ENCODE measurements around the gene GINS2. TPM values are rescaled to one million over a fixed set of nuclear protein-coding genes. Genes with fewer than 3 reads are reported as not detected.

Gene GINS2
- total RNA-seq, 1 donor from 2014 or later: 9.1 TPM

- Mint-ChIP-seq H3K36me3 (ENCODE audit: low read depth, unreplicated experiment) (peaks cover 4% of the 10 kb centered on the region), H3K4me1 (ENCODE audit: unreplicated experiment) (peaks cover 13% of the 10 kb centered on the region), H3K27ac (ENCODE audit: unreplicated experiment) (no peak overlapping the region), H3K4me3 (ENCODE audit: unreplicated experiment) (no peak overlapping the region), H3K9me3 (ENCODE audit: unreplicated experiment) (no peaks in the 10 kb centered on the region), H3K27me3 (ENCODE audit: unreplicated experiment) (no peaks in the 10 kb centered on the region)
- no peak for TF ChIP-seq CTCF (IDR thresholded peaks at IDR 0.05; ENCODE audit: unreplicated experiment)
- DNase-seq (ENCODE audit: low spot score): no peak
These were observed 9.9 kb downstream of the GINS2 start for GRCh38 chr16:85678821-85679220.

GRCh38 chr16:85678016-85678415, 10.7 kb downstream of the GINS2 start:
- peaks cover 9% of the 10 kb centered on the region for H3K4me1 Mint-ChIP-seq (ENCODE audit: unreplicated experiment)
- no peak for TF ChIP-seq CTCF (IDR thresholded peaks at IDR 0.05; ENCODE audit: unreplicated experiment)
- H3K9me3 Mint-ChIP-seq (ENCODE audit: unreplicated experiment): no peaks in the 10 kb centered on the region
- peaks cover 4% of the 10 kb centered on the region for H3K36me3 Mint-ChIP-seq (ENCODE audit: low read depth, unreplicated experiment)
- H3K27ac Mint-ChIP-seq (ENCODE audit: unreplicated experiment): no peak overlapping the region
- DNase-seq (ENCODE audit: low spot score): no peak
- H3K27me3 Mint-ChIP-seq (ENCODE audit: unreplicated experiment): no peaks in the 10 kb centered on the region
- H3K4me3 Mint-ChIP-seq (ENCODE audit: unreplicated experiment): no peak overlapping the region

GRCh38 chr16:85677383-85677967, 11.3 kb downstream of the GINS2 start:
- Mint-ChIP-seq H3K4me3 (ENCODE audit: unreplicated experiment) (no peak overlapping the region), H3K36me3 (ENCODE audit: low read depth, unreplicated experiment) (peaks cover 4% of the 10 kb centered on the region), H3K27ac (ENCODE audit: unreplicated experiment) (no peak overlapping the region), H3K4me1 (ENCODE audit: unreplicated experiment) (peaks cover 9% of the 10 kb centered on the region), H3K9me3 (ENCODE audit: unreplicated experiment) (no peaks in the 10 kb centered on the region), H3K27me3 (ENCODE audit: unreplicated experiment) (no peaks in the 10 kb centered on the region)
- no peak for TF ChIP-seq CTCF (IDR thresholded peaks at IDR 0.05; ENCODE audit: unreplicated experiment)
- no peak for DNase-seq (ENCODE audit: low spot score)

GRCh38 chr16:85676466-85676865, 12.3 kb downstream of the GINS2 start:
- DNase-seq (ENCODE audit: low spot score): no peak
- H3K27me3 Mint-ChIP-seq (ENCODE audit: unreplicated experiment): no peaks in the 10 kb centered on the region
- H3K4me3 Mint-ChIP-seq (ENCODE audit: unreplicated experiment): no peak overlapping the region
- H3K27ac Mint-ChIP-seq (ENCODE audit: unreplicated experiment): no peak overlapping the region
- H3K36me3 Mint-ChIP-seq (ENCODE audit: low read depth, unreplicated experiment): peaks cover 4% of the 10 kb centered on the region
- H3K9me3 Mint-ChIP-seq (ENCODE audit: unreplicated experiment): no peaks in the 10 kb centered on the region
- peaks cover 9% of the 10 kb centered on the region for H3K4me1 Mint-ChIP-seq (ENCODE audit: unreplicated experiment)
- no peak for TF ChIP-seq CTCF (IDR thresholded peaks at IDR 0.05; ENCODE audit: unreplicated experiment)

GRCh38 chr16:85675251-85675874, 13.4 kb downstream of the GINS2 start:
- H3K9me3 Mint-ChIP-seq (ENCODE audit: unreplicated experiment): no peaks in the 10 kb centered on the region
- DNase-seq (ENCODE audit: low spot score): no peak

More at GRCh38 chr16:85675251-85675874, 13.4 kb downstream of the GINS2 start:
- Mint-ChIP-seq H3K27me3 (ENCODE audit: unreplicated experiment) (no peaks in the 10 kb centered on the region), H3K27ac (ENCODE audit: unreplicated experiment) (no peak overlapping the region), H3K36me3 (ENCODE audit: low read depth, unreplicated experiment) (peaks cover 4% of the 10 kb centered on the region), H3K4me1 (ENCODE audit: unreplicated experiment) (peaks cover under 1% of the 10 kb centered on the region), H3K4me3 (ENCODE audit: unreplicated experiment) (no peak overlapping the region)
- TF ChIP-seq CTCF (IDR thresholded peaks at IDR 0.05; ENCODE audit: unreplicated experiment): peak; percentile 18

Measured in endothelial cell (in vitro differentiated cells).